Measurements from ENCODE around the gene PASK.

The PASK gene

GRCh38 chr2:241120440-241120839 is 28.8 kb downstream of the PASK start:
- Histone ChIP-seq H4K20me1 (no peaks in the 10 kb centered on the region), H3K27me3 (no peaks in the 10 kb centered on the region), H3K9ac (no peak overlapping the region), H3K4me2 (no peak overlapping the region), H3K36me3 (peaks cover 68% of the 10 kb centered on the region), H3K27ac (no peak overlapping the region), H3K4me3 (no peak overlapping the region), H3K4me1 (no peaks in the 10 kb centered on the region), H3K9me3 (peaks cover 4% of the 10 kb centered on the region; the same call in 1 of the 2 replicates)
- TF ChIP-seq Cebpa-rat (IDR thresholded peaks at IDR 0.05), result no peak

- Histone ChIP-seq H3K27ac (no peak overlapping the region), H3K9ac (no peak overlapping the region), H3K4me3 (no peak overlapping the region), H3K27me3 (no peaks in the 10 kb centered on the region), H3K9me3 (peaks cover 4% of the 10 kb centered on the region; the same call in 1 of the 2 replicates), H3K36me3 (peaks cover 69% of the 10 kb centered on the region), H3K4me1 (no peaks in the 10 kb centered on the region), H3K4me2 (no peak overlapping the region), H4K20me1 (no peaks in the 10 kb centered on the region)
- no peak for TF ChIP-seq Cebpa-rat (IDR thresholded peaks at IDR 0.05)
These were observed 30.4 kb downstream of the PASK start for GRCh38 chr2:241118737-241119505.

- Histone ChIP-seq H4K20me1 (no peaks in the 10 kb centered on the region), H3K36me3 (peaks cover 71% of the 10 kb centered on the region), H3K4me3 (no peak overlapping the region), H3K4me2 (no peak overlapping the region), H3K9me3 (peaks cover 4% of the 10 kb centered on the region; the same call in 1 of the 2 replicates), H3K4me1 (peaks cover 8% of the 10 kb centered on the region), H3K27ac (no peak overlapping the region), H3K27me3 (no peaks in the 10 kb centered on the region), H3K9ac (no peak overlapping the region)
- TF ChIP-seq Cebpa-rat (IDR thresholded peaks at IDR 0.05), result no peak
These were observed 32.4 kb downstream of the PASK start for GRCh38 chr2:241116606-241117560.

- H3K4me1 ChIP-seq, result peaks cover 23% of the 10 kb centered on the region
- peaks cover 65% of the 10 kb centered on the region for H3K36me3 ChIP-seq
- H3K27ac ChIP-seq, result no peak overlapping the region
- no peaks in the 10 kb centered on the region for H3K27me3 ChIP-seq
- H3K4me2 ChIP-seq, result no peak overlapping the region
- H3K9me3 ChIP-seq, result no peaks in the 10 kb centered on the region
- H3K9ac ChIP-seq, result no peak overlapping the region
- no peaks in the 10 kb centered on the region for H4K20me1 ChIP-seq
- H3K4me3 ChIP-seq, result no peak overlapping the region
- TF ChIP-seq Cebpa-rat (IDR thresholded peaks at IDR 0.05), result no peak
These were observed 33.9 kb downstream of the PASK start for GRCh38 chr2:241115361-241115760.

- no peak overlapping the region for H3K4me2 ChIP-seq
- no peak overlapping the region for H3K9ac ChIP-seq
- no peaks in the 10 kb centered on the region for H3K9me3 ChIP-seq
- H3K27me3 ChIP-seq, result no peaks in the 10 kb centered on the region
- no peaks in the 10 kb centered on the region for H4K20me1 ChIP-seq
- H3K4me3 ChIP-seq, result no peak overlapping the region
- TF ChIP-seq Cebpa-rat (IDR thresholded peaks at IDR 0.05), result no peak
- no peak overlapping the region for H3K27ac ChIP-seq
- H3K4me1 ChIP-seq, result peaks cover 28% of the 10 kb centered on the region
- H3K36me3 ChIP-seq, result peaks cover 65% of the 10 kb centered on the region
These were observed 34.4 kb downstream of the PASK start for GRCh38 chr2:241114836-241115235.

GRCh38 chr2:241112592-241112991 is 36.7 kb downstream of the PASK start:
- H3K36me3 ChIP-seq, result peaks cover 75% of the 10 kb centered on the region
- H3K4me2 ChIP-seq, result no peak overlapping the region
- H3K27me3 ChIP-seq, result no peaks in the 10 kb centered on the region
- H3K9me3 ChIP-seq, result no peaks in the 10 kb centered on the region
- H3K9ac ChIP-seq, result no peak overlapping the region
- H4K20me1 ChIP-seq, result no peaks in the 10 kb centered on the region
- no peak overlapping the region for H3K4me3 ChIP-seq
- no peak overlapping the region for H3K27ac ChIP-seq
- H3K4me1 ChIP-seq, result peaks cover 41% of the 10 kb centered on the region
- no peak for TF ChIP-seq Cebpa-rat (IDR thresholded peaks at IDR 0.05)

GRCh38 chr2:241112046-241112445 is 37.2 kb downstream of the PASK start:
- H4K20me1 ChIP-seq, result no peaks in the 10 kb centered on the region
- H3K9ac ChIP-seq, result 0 out of 2 replicates have a peak overlapping the region, but pooled peaks have one; percentile 55
- H3K9me3 ChIP-seq, result no peaks in the 10 kb centered on the region
- H3K27ac ChIP-seq, result no peak overlapping the region
- peaks cover 77% of the 10 kb centered on the region for H3K36me3 ChIP-seq
- H3K4me3 ChIP-seq, result no peak overlapping the region
- H3K4me2 ChIP-seq, result no peak overlapping the region
- peaks cover 41% of the 10 kb centered on the region for H3K4me1 ChIP-seq
- no peaks in the 10 kb centered on the region for H3K27me3 ChIP-seq
- no peak for TF ChIP-seq Cebpa-rat (IDR thresholded peaks at IDR 0.05)

GRCh38 chr2:241111440-241111805 is 37.8 kb downstream of the PASK start:
- H3K27me3 ChIP-seq, result no peaks in the 10 kb centered on the region
- H3K4me2 ChIP-seq, result peak overlapping the region; percentile 68
- H3K4me3 ChIP-seq, result no peak overlapping the region
- no peaks in the 10 kb centered on the region for H3K9me3 ChIP-seq
- H3K9ac ChIP-seq, result 0 out of 2 replicates have a peak overlapping the region, but pooled peaks have one; percentile 55
- H3K4me1 ChIP-seq, result peaks cover 43% of the 10 kb centered on the region
- peaks cover 77% of the 10 kb centered on the region for H3K36me3 ChIP-seq
- TF ChIP-seq Cebpa-rat (IDR thresholded peaks at IDR 0.05), result no peak
- 0 out of 2 replicates have a peak overlapping the region, but pooled peaks have one; percentile 44 for H3K27ac ChIP-seq
- no peaks in the 10 kb centered on the region for H4K20me1 ChIP-seq

GRCh38 chr2:241110607-241111439 is 38.4 kb downstream of the PASK start:
- no peaks in the 10 kb centered on the region for H3K9me3 ChIP-seq
- no peak overlapping the region for H3K4me3 ChIP-seq

More at GRCh38 chr2:241110607-241111439, 38.4 kb downstream of the PASK start:
- no peak overlapping the region for H3K9ac ChIP-seq
- peaks cover 73% of the 10 kb centered on the region for H3K36me3 ChIP-seq
- H3K4me1 ChIP-seq, result peaks cover 49% of the 10 kb centered on the region
- peak overlapping the region; percentile 59 for H3K27ac ChIP-seq
- H3K27me3 ChIP-seq, result no peaks in the 10 kb centered on the region
- peak overlapping the region; percentile 68 for H3K4me2 ChIP-seq
- H4K20me1 ChIP-seq, result no peaks in the 10 kb centered on the region
- TF ChIP-seq Cebpa-rat (IDR thresholded peaks at IDR 0.05), result no peak

All from BLaER1 (cell line).